WTC11 (cell line): ENCODE results near the gene ACO2. TPM values are rescaled to one million over a fixed set of nuclear protein-coding genes. Genes with fewer than 3 reads are reported as not detected.

Source experiments
- ATAC-seq: fragments of 200-7000 bp; cut with Tn5 transposase; 2 replicates; pipeline ENCODE4 v1.10.0; 2021; ENCODE audit warnings: mild to moderate bottlenecking, moderate library complexity
- Bru-seq: library from RNA; stranded (reverse); fragments of 400-500 nt; gene quantifications from one replicate; lab custom pipeline; 2021; lab: Mats Ljungman, UMichigan
- CTCF ChIA-PET: fragments of 300-600 bp; sonication (Branson Sonifier 250); formaldehyde crosslinking; loops from one replicate; lab custom pipeline; 2021; ENCODE audit warnings: antibody characterized with exemption; lab: Charles Lee
- POLR2A ChIA-PET: fragments of 350-600 bp; sonication (Branson Sonifier 250); formaldehyde crosslinking; loops from one replicate; lab custom pipeline; 2021; ENCODE audit warnings: antibody characterized with exemption; lab: Charles Lee
- DNase-seq: peaks from one replicate; pipeline ENCODE4 v3.0.0; 2021; ENCODE audit warnings: low spot score
- H3K27ac Mint-ChIP-seq: 2 replicates; pipeline ENCODE4 v1.8.0; 2021; ENCODE audit warnings: mixed read lengths
- H3K27me3 Mint-ChIP-seq: 2 replicates; pipeline ENCODE4 v1.8.0; 2021; ENCODE audit warnings: low read depth, mild to moderate bottlenecking, moderate library complexity, mixed read lengths
- H3K36me3 Mint-ChIP-seq: 2 replicates; pipeline ENCODE4 v1.8.0; 2021; ENCODE audit warnings: mixed read lengths
- H3K4me1 Mint-ChIP-seq: 2 replicates; pipeline ENCODE4 v1.8.0; 2022; ENCODE audit warnings: mixed read lengths
- H3K4me3 Mint-ChIP-seq: 2 replicates; pipeline ENCODE4 v1.8.0; 2021; ENCODE audit warnings: mild to moderate bottlenecking, moderate library complexity, mixed read lengths
- H3K9me3 Mint-ChIP-seq: 2 replicates; pipeline ENCODE4 v1.8.0; 2021; ENCODE audit warnings: mixed read lengths
- AFF4 ChIP-seq: sonication (generic); formaldehyde crosslinking; IDR thresholded peaks from 2 replicates; pipeline ENCODE4 v1.8.1; 2023; ENCODE audit warnings: mild to moderate bottlenecking, missing genetic modification reagents, borderline replicate concordance
- CREB1 ChIP-seq: sonication (generic); formaldehyde crosslinking; IDR thresholded peaks from 2 replicates; pipeline ENCODE4 v1.8.0; 2023; ENCODE audit warnings: mild to moderate bottlenecking, missing genetic modification reagents
- CTCF ChIP-seq: fragments of 200-600 bp; IDR thresholded peaks from 2 replicates; pipeline ENCODE4 v1.8.0; 2022; ENCODE audit warnings: antibody characterized with exemption
- E2F4 ChIP-seq: sonication (generic); formaldehyde crosslinking; IDR thresholded peaks from 2 replicates; pipeline ENCODE4 v1.8.1; 2022; ENCODE audit warnings: low read depth, mild to moderate bottlenecking, moderate library complexity, missing genetic modification reagents, borderline replicate concordance
- EMX1 ChIP-seq: fragments of 250-450 bp; sonication (Bioruptor Pico); IDR thresholded peaks from 2 replicates; pipeline ENCODE4 v1.8.0; 2021; ENCODE audit warnings: mild to moderate bottlenecking
- FOXP4 ChIP-seq: sonication (generic); formaldehyde crosslinking; IDR thresholded peaks from 2 replicates; pipeline ENCODE4 v1.8.0; 2022; ENCODE audit warnings: mild to moderate bottlenecking, missing genetic modification reagents
- JUN ChIP-seq: sonication (generic); formaldehyde crosslinking; IDR thresholded peaks from 2 replicates; pipeline ENCODE4 v1.8.0; 2023; ENCODE audit warnings: mild to moderate bottlenecking, missing genetic modification reagents
- MXD4 ChIP-seq: fragments of 250-450 bp; sonication (Bioruptor Pico); IDR thresholded peaks from 2 replicates; pipeline ENCODE4 v1.8.0; 2021; ENCODE audit warnings: mild to moderate bottlenecking, moderate library complexity, borderline replicate concordance
- NFE2L1 ChIP-seq: sonication (generic); formaldehyde crosslinking; IDR thresholded peaks from 2 replicates; pipeline ENCODE4 v1.8.1; 2023; ENCODE audit warnings: missing genetic modification reagents
- NR1H2 ChIP-seq: sonication (generic); formaldehyde crosslinking; IDR thresholded peaks from 2 replicates; pipeline ENCODE4 v1.9.0; 2021; ENCODE audit warnings: mild to moderate bottlenecking, moderate library complexity, missing genetic modification reagents
- NR2C2 ChIP-seq: sonication (generic); formaldehyde crosslinking; IDR thresholded peaks from 2 replicates; pipeline ENCODE4 v1.8.0; 2022; ENCODE audit warnings: mild to moderate bottlenecking, missing genetic modification reagents
- OVOL2 ChIP-seq: fragments of 250-450 bp; sonication (Bioruptor Pico); IDR thresholded peaks from 2 replicates; pipeline ENCODE4 v1.9.0; 2021; ENCODE audit warnings: mild to moderate bottlenecking, borderline replicate concordance
- SOX15 ChIP-seq: fragments of 250-450 bp; sonication (Bioruptor Pico); IDR thresholded peaks from 2 replicates; pipeline ENCODE4 v1.9.0; 2021; ENCODE audit warnings: mild to moderate bottlenecking
- TEAD4 ChIP-seq: sonication (generic); formaldehyde crosslinking; IDR thresholded peaks from 2 replicates; pipeline ENCODE4 v1.8.0; 2022; ENCODE audit warnings: mild to moderate bottlenecking, missing genetic modification reagents
- TP53 ChIP-seq: sonication (generic); formaldehyde crosslinking; IDR thresholded peaks from 2 replicates; pipeline ENCODE4 v1.8.1; 2023; ENCODE audit warnings: mild to moderate bottlenecking, missing genetic modification reagents
- USF1 ChIP-seq: sonication (generic); formaldehyde crosslinking; IDR thresholded peaks from 2 replicates; pipeline ENCODE4 v1.8.0; 2022; ENCODE audit warnings: mild to moderate bottlenecking, missing genetic modification reagents
- ZBTB21 ChIP-seq: sonication (generic); formaldehyde crosslinking; IDR thresholded peaks from 2 replicates; pipeline ENCODE4 v1.8.1; 2023; ENCODE audit warnings: mild to moderate bottlenecking, missing genetic modification reagents, borderline replicate concordance
- ZMAT4 ChIP-seq: fragments of 250-450 bp; sonication (Bioruptor Pico); IDR thresholded peaks from 2 replicates; pipeline ENCODE4 v1.9.0; 2021; ENCODE audit warnings: mild to moderate bottlenecking
- ZNF232 ChIP-seq: sonication (generic); formaldehyde crosslinking; IDR thresholded peaks from 2 replicates; pipeline ENCODE4 v1.8.0; 2022; ENCODE audit warnings: mild to moderate bottlenecking, missing genetic modification reagents
- ZNF263 ChIP-seq: sonication (generic); formaldehyde crosslinking; IDR thresholded peaks from 2 replicates; pipeline ENCODE4 v1.8.1; 2022; ENCODE audit warnings: low read depth, mild to moderate bottlenecking, moderate library complexity, missing genetic modification reagents
- ZNF396 ChIP-seq: fragments of 250-450 bp; sonication (Bioruptor Pico); IDR thresholded peaks from 2 replicates; pipeline ENCODE4 v1.8.0; 2021; ENCODE audit warnings: mild to moderate bottlenecking, moderate library complexity, borderline replicate concordance
- ZNF416 ChIP-seq: fragments of 250-450 bp; sonication (Bioruptor Pico); IDR thresholded peaks from 2 replicates; pipeline ENCODE4 v1.9.0; 2021; ENCODE audit warnings: mild to moderate bottlenecking, inconsistent platforms
- ZNF423 ChIP-seq: fragments of 250-450 bp; sonication (Bioruptor Pico); IDR thresholded peaks from 2 replicates; pipeline ENCODE4 v2.1.2; 2022; ENCODE audit warnings: mild to moderate bottlenecking, moderate library complexity
- ZNF512 ChIP-seq: sonication (generic); formaldehyde crosslinking; IDR thresholded peaks from 2 replicates; pipeline ENCODE4 v1.8.1; 2022; ENCODE audit warnings: missing genetic modification reagents, borderline replicate concordance
- long read RNA-seq, 3 experiments: library from RNA in 1 of 3; library from capped mRNA in 1 of 3; library from polyadenylated mRNA in 1 of 3; unstranded in 2 of 3; stranded (forward) in 1 of 3; transcript quantifications; one replicate each; pipeline ENCODE4 v2.0.0, GENCODE V29; 2021
- total RNA-seq: library from RNA; stranded (reverse); gene quantifications from 3 replicates; pipeline ENCODE4 v1.2.3, GENCODE V29; 2021

ACO2 gene
- total RNA-seq: 98.3 to 104 TPM (median 99.3 TPM) in 3 replicates
- Bru-seq, nascent RNA: percentile 69 among the genes with signal in this experiment
- long read RNA-seq, experiment 1, transcript ACO2-201 (18 exons, 2,741 nt): major isoform, 379 of 478 reads
- long read RNA-seq, experiment 1, partial matches to known transcripts: 48 of 478 reads
- long read RNA-seq, experiment 1, other reads (novel, unspliced or antisense): 50 of 478 reads
- long read RNA-seq, experiment 2, transcript ACO2-201 (18 exons, 2,741 nt): major isoform, 52 of 150 reads
- long read RNA-seq, experiment 2, partial matches to known transcripts: 73 of 150 reads
- long read RNA-seq, experiment 2, other reads (novel, unspliced or antisense): 25 of 150 reads
- long read RNA-seq, experiment 3, transcript ACO2-201 (18 exons, 2,741 nt): major isoform, 26 of 54 reads
- long read RNA-seq, experiment 3, partial matches to known transcripts: 20 of 54 reads
- long read RNA-seq, experiment 3, other reads (novel, unspliced or antisense): 8 of 54 reads

GRCh38 chr22:41468381-41469217 lies at the start of gene ACO2, which contains the start of gene PHF5A:
ACO2 (plus strand) TSS chr22:41469117; CDS start chr22:41469147, 30 bp downstream.
PHF5A (minus strand) TSS chr22:41468692; CDS start chr22:41468653, 39 bp downstream.
- Mint-ChIP-seq H3K27ac (peak within 1 kb of the TSS; percentile 100), H3K4me1 (peaks cover 25% of the 10 kb centered on the region), H3K9me3 (no peaks in the 10 kb centered on the region), H3K36me3 (peaks cover 48% of the 10 kb centered on the region), H3K4me3 (peak within 1 kb of the TSS; percentile 96), H3K27me3 (no peaks in the 10 kb centered on the region; the same call in 1 of the 2 replicates)
- DNase-seq (peak; percentile 98), ATAC-seq (peak; percentile 94)
- POLR2A ChIA-PET: interaction anchor here (0.6 to 2.2 kb wide), 21 partner anchors 10 to 183 kb away, joined by 3 to 44 read pairs (median 4); partner anchors contain the start of genes DESI1, RANGAP1, TEF and TOB2
- CTCF ChIA-PET: interaction anchor here (0.5 to 2.4 kb wide), 20 partner anchors 10 to 222 kb away, joined by 3 to 26 read pairs (median 6); partner anchors contain the start of genes DESI1, POLR3H, TEF and TOB2
- no peak for TF ChIP-seq TEAD4 (CRISPR knock-in tag)
- no peak for TF ChIP-seq USF1 (CRISPR knock-in tag)
- TF ChIP-seq MXD4 (CRISPR knock-in tag): no peak
- TF ChIP-seq AFF4: no peak
- TF ChIP-seq ZNF512 (CRISPR knock-in tag): no peak
- TF ChIP-seq ZNF232 (CRISPR knock-in tag): peak; percentile 61; the same call in 1 of the 2 replicates
- TF ChIP-seq E2F4 (CRISPR knock-in tag): no peak
- no peak for TF ChIP-seq ZNF416
- TF ChIP-seq ZNF396 (CRISPR knock-in tag): no peak
- TF ChIP-seq EMX1 (CRISPR knock-in tag): no peak
- TF ChIP-seq OVOL2 (CRISPR knock-in tag): no peak
- no peak for TF ChIP-seq SOX15 (CRISPR knock-in tag)
- TF ChIP-seq CTCF: no peak
- peak; percentile 79; the same call in 1 of the 2 replicates for TF ChIP-seq TP53 (CRISPR knock-in tag)
- peak; percentile 71; the same call in 1 of the 2 replicates for TF ChIP-seq CREB1 (CRISPR knock-in tag)
- no peak for TF ChIP-seq ZNF263
- TF ChIP-seq ZNF423 (CRISPR knock-in tag): no peak
- TF ChIP-seq ZMAT4 (CRISPR knock-in tag): no peak
- peak; percentile 87 for TF ChIP-seq NR2C2 (CRISPR knock-in tag)
- TF ChIP-seq FOXP4 (CRISPR knock-in tag): peak; percentile 53; the same call in 1 of the 2 replicates
- no peak for TF ChIP-seq NR1H2
- TF ChIP-seq ZBTB21 (CRISPR knock-in tag): no peak
- no peak for TF ChIP-seq JUN (CRISPR knock-in tag)
- no peak for TF ChIP-seq NFE2L1 (CRISPR knock-in tag)
